CD4-positive, alpha-beta T cell treated with Interleukin-17A for 4 hours (primary cell): ENCODE data around the gene GLI3.

Source experiments
- DNase-seq: peaks from one replicate; pipeline ENCODE4 v3.0.0-alpha.2; 2020; ENCODE audit warnings: mixed read lengths

Gene GLI3

GRCh38 chr7:42071372-42072261 lies 165.4 kb downstream of the GLI3 start:
- DNase-seq, result no peak

GRCh38 chr7:42070068-42070467 lies 166.9 kb downstream of the GLI3 start:
- DNase-seq, result no peak

GRCh38 chr7:42069590-42069989 lies 167.4 kb downstream of the GLI3 start:
- DNase-seq, result no peak

- DNase-seq, result no peak
Observed at GRCh38 chr7:42068554-42069280, 168.3 kb downstream of the GLI3 start.

- no peak for DNase-seq
Observed at GRCh38 chr7:42065942-42066341, 171.1 kb downstream of the GLI3 start.

- DNase-seq, result no peak
Observed at GRCh38 chr7:42065015-42065414, 172.0 kb downstream of the GLI3 start.

- DNase-seq, result no peak
Observed at GRCh38 chr7:42064534-42064933, 172.5 kb downstream of the GLI3 start.

GRCh38 chr7:42059275-42059674 lies 177.7 kb downstream of the GLI3 start:
- no peak for DNase-seq

GRCh38 chr7:42057331-42057730 lies 179.7 kb downstream of the GLI3 start:
- DNase-seq, result no peak

- DNase-seq, result no peak
Observed at GRCh38 chr7:42055171-42055570, 181.8 kb downstream of the GLI3 start.

- DNase-seq, result no peak
Observed at GRCh38 chr7:42053834-42054233, 183.2 kb downstream of the GLI3 start.

- DNase-seq, result no peak
Observed at GRCh38 chr7:42049761-42050160, 187.2 kb downstream of the GLI3 start.

GRCh38 chr7:42046483-42046882 lies 190.5 kb downstream of the GLI3 start:
- no peak for DNase-seq

GRCh38 chr7:42045961-42046360 lies 191.0 kb downstream of the GLI3 start:
- no peak for DNase-seq

GRCh38 chr7:42039921-42040320 lies 197.1 kb downstream of the GLI3 start:
- DNase-seq, result no peak

GRCh38 chr7:42035210-42035609 lies 201.8 kb downstream of the GLI3 start:
- DNase-seq, result no peak

- DNase-seq, result no peak
Observed at GRCh38 chr7:42033480-42033879, 203.5 kb downstream of the GLI3 start.

GRCh38 chr7:42029405-42029804 lies 207.6 kb downstream of the GLI3 start:
- no peak for DNase-seq

GRCh38 chr7:42027521-42027920 lies 209.5 kb downstream of the GLI3 start:
- no peak for DNase-seq

- no peak for DNase-seq
Observed at GRCh38 chr7:42026622-42027197, 210.3 kb downstream of the GLI3 start.

- DNase-seq, result no peak
Observed at GRCh38 chr7:42025635-42026375, 211.2 kb downstream of the GLI3 start.

GRCh38 chr7:42024537-42024936 lies 212.5 kb downstream of the GLI3 start:
- DNase-seq, result no peak

- no peak for DNase-seq
Observed at GRCh38 chr7:42023262-42023661, 213.7 kb downstream of the GLI3 start.
